Measurements from ENCODE around the gene SZRD1.

SZRD1 gene

DNA sequence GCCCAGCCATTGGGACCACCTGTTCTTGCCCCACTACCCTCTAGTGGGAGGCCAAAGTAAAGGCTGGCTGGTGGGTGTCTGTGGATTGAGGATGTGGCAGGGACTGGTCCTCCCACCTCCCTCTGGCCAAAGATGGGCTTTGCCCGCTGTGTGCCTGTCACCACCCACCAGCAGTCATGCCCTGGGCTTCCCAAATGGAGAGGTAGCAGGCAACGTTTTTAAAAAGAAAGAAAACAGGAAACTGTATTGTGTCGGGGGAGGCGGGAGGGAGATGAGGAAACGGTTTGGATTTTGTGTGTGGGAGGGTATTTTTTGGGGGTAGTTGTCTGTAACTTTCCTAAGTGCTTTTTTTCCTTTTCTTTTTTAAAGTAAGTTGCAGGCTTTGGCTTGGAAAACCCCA is 30.1 kb downstream of the SZRD1 start:
- no peak for DNase-seq

DNA sequence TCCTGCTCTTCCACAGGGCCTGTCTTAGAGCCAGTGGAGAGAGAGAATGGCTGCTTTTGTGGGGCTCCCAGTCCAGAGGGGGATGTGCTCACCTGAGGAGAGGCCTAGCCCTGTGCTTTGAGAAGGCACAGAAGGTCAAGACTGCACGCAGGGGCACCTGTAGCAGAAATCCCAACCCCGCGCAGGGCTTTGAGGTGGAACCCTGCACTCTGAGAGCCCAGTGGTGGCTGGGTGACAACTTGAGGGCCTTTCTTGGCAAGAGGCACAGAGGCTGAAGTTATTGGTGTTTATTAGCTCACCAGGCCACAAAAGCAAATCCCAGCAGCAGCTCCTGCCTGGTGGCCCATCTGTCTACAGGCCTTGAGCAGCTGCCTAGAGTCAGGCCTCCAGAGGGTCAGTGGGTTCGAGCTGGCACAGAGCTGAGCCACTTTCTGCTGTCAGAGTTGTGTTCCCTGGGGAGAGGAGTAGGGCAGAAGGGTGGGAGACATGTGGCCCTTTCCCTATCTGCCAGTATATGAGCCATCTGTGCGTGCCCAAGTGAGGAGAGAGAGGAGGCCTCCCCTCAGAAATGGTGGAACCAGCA is 31.4 kb downstream of the SZRD1 start:
- DNase-seq, result no peak

DNA sequence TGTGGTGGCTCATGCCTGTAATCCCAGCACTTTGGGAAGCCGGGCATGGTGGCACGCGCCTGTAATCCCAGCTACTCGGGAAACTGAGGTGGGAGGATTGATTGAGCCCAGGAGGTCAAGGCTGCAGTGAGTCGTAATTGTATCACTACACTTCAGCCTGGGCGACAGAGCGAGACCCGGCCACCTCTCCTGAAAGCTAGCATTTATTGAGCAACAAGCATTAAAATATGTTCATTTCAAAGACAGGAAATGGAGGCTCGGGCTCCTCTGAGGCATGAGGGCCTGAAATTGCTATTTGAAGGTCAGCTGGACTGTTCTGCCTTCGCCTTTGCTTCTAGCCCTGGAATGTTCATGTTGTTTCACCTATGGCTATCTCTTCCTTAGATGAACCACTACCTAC is 35.7 kb downstream of the SZRD1 start:
- no peak for DNase-seq

DNA sequence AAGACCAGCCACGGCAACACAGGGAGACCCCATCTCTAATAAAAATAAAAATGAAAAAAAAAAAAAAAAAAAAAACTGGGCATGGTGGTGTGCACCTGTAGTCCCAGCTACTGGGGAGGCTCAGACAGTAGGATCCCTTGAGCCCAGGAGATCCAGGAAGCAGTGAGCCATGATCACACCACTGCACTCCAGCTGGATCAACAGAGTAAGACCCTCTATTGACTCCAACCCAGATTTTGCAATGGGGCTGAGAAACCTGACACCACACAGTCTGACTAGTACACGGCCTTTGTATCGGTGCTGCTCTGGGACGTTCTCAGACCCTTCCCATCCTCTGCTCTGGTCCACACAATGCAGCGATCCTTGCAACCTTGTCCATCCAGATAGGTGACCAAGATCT is 38.4 kb downstream of the SZRD1 start:
- no peak for DNase-seq

DNA sequence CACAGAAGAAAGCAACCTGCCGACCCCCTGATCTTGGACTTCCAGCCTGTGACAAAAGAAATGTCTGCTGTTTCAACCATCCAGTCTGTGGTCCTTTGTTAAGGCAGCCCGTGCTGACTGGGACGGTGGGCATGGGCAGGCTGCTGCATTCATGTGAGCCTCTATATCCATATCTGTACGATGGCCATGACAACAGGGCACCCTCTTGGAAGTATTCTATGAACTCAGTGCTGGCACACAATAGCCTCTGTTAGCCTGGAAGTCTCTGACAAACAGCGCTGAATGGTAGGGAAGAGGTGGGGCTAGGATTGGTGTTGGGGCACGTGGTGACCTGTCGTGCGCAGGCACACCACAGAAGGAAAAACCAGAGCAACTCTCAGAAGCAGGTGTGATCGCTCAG is 39.8 kb downstream of the SZRD1 start:
- DNase-seq, result no peak

DNA sequence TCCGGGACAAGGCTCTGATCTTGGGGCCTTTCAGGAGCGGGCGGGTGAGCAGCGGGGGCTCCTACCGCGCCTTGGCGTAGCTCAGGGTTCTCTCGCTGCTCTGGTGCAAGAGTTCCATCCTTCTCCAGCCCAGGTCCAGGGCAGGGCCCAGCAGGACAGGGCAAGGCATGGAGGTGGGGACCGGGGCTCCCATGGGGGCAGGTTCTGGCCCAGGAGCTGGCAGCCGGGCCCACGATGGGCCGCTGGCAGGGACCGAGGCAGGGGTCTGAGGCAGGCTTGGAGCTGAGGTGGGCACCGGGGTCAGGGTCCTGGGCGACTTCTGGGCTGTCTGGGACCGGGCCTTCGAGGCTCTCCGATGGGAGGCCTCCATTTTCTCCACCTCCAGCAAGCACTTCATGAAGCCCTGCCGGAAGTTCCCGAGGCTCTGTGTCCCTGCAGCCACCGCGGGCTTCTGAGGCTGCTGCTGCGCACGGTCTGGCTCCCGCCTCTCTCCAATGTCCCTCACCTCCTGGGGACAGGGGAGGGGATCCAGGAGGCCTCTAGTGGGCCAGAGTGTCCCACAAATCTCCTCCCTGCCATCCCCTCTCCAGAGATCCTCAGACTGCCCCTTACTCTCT is 42.6 kb downstream of the SZRD1 start:
- no peak for DNase-seq

DNA sequence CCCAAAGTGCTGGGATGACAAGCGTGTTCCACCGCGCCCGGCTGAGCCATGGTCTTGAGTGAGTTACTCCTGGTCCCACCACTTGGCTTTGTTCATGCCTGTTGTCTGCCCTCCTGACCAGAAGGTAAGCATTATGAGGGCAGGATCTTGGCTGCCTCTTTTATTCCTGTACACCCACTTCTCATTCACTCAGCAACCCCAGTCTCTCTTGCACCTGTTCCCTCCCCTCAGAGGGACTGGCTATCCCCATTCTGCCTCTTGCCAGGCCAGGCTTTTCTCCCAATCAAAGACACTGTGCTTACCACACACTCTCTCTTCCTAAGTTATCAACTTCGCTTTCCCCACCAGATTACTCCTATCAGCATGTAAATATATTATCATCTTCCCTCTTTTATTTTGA is 43.8 kb downstream of the SZRD1 start:
- no peak for DNase-seq

DNA sequence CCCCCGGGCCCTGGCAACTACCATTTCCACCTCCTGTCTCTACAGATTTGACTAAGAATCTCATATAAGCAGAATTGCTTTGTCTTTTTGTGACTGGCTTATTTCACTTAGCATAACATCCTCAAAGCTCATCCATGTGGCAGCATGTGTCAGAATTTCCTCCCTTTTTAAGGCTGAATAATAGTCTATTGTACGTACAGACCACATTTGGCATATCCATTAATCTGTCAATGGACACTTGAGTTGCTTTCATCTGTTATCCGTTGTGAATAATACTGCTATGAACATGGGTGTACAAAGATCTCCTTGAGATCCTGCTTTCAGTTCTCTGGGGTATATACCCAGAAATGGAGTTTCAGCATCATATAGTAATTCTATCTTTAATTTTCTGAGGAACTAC is 46.1 kb downstream of the SZRD1 start:
- DNase-seq, result no peak

DNA sequence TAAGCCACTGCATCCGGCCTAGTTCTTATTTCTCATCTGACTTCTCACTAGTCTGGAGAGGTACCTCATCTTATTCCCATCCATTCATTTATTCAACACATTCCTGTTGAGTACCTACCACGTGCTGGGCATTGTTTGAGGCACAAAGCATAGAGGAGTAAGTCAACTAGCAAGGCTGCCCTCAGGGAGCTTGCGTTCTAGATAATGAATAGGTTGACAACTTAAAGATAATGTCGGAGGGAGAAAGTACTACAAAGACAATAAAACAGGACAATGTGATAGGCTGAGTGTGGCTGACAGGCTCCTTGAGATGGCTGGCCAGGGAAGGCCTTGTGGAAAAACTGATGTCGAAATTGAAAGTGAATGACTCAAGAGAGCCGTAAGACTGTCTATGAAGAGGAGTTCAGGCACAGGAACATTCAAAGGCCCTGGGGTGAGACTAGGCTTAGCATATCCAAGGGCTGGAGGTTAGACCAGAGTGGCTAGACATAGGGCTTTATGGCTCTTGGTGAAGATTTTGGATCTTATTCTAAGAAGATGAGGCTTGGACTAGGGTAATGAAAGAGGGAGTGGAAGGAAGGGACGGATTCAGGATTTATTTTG is 51.9 kb downstream of the SZRD1 start:
- DNase-seq, result no peak

DNA sequence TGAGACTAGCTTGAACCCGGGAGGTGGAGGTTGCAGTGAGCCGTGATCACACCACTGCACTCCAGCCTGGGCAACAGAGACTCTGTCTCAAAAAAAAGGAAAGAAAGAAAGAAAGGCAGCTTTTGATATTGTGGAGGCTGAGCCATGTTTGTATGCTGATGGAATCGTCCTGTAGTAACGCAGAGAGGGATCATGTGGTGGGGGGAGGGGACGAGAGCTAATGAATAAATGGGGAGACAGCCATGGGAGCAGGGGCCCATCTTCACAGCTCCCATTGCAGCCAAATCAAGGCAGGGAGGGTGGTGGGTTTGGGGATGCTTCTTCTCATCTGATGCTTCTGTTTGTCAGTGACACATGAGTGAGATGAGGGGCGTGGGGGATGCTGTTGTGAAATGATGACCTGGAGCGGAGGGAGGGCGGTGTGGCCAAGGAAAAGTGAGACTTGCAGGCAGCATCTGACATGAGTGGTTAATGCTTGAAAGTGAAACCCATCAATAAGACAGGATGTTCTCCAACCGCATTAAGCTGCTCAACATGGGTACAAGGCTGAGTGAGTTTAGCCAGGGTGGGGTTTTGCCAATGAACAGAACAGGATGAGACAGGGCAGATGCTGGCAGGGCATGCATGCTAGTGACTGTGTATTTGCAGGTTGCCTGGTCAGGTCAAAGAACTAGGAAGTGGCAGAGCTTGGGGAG is 53.5 kb downstream of the SZRD1 start:
- no peak for DNase-seq

DNA sequence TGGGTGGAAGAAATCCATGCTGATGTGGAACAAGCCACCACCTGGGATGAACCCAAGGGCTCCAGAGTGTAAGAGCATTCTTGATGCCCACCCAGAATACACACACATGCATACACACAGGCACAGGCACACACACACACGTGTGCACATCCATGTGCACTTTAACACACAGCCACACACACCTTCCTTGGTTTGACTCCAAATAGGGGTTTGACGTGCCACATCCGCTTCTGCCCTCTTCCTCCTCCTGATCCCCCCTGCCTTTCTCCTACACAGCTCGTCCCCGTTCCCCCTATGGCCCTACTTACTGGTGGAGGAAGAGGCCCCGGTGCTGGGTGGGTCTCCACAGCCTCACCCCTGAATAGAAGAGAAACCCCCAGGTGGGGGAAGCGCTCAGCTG is 54.2 kb downstream of the SZRD1 start:
- DNase-seq, result no peak

DNA sequence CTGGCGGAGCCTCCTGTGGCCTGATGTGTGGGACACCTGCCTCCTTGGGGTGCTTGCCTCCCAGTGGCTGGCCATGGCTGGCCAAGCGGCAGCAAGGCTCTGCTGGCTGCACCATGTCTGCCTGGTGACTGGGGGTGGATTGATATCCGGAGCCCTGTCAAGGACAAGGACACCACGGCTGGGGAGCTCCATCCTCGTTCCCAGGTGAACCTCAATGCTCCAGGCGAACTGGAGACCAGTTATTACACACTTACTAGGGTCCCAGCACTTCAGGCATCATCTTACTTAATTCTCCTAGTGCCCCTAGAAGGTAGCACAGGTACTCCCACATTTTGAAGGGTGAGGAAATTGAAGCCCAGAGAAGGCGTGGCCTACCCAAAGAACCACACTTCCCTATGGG is 55.0 kb downstream of the SZRD1 start:
- DNase-seq, result no peak

DNA sequence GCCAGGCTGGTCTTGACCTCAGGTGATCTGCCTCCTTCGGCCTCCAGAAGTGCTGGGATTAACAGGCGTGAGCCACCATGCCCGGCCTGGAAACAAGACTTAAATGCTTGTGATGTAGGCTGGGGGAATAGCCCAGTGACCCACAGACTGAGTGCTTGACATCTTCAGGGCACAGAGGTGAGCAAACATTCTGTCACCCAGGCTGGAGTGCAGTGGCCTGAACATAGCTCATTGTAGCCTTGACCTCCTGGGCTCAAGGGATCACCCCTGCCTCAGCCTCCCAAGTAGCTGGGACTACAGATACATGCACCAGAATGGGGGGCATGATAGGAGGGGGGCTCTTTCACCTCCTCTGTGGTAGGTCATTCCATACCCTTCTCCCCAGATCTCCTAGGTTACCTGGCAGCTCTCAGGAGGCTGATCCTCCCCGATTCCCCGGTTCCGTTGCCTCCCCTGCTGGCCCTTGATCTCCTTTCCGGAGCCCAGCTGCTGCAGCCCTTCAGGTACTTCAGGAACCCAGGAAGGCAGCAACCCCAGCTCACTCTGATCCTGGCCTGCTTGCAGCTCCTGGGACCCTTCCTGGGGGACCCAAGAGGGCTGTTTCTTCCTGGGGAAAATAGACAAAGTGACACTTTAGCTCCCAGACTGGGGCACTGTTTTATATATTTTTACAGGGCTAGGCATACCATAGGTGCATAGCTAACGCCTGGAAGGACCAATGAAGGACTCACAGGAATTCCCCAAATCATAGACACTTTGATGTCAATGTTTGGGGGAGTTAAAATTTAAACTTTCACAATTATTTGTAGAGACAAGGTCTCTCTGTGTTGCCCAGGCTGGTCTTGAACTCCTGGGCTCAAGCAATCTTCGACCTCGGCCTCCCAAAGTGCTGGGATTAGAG is 58.3 kb downstream of the SZRD1 start:
- DNase-seq, result no peak

DNA sequence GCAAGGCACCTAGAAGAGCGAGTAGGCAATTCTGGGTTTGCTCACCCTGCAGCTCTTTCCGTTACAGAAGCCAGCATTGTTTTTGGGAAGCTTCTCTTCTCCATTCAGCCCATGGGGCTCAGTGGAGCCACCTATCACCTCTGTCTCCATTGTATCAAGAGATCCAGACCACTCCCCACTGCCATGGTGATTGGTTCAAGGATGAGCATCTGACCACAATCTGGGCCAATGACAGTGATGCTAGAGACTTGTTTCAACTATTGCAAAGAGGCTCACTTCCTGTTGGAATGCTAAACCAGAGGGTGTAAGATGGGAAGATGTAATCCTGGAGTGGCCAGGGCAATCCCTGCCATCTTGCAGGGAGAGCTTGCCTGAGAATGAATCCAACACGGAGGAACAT is 63.6 kb downstream of the SZRD1 start:
- DNase-seq, result peak in 1 of 2 experiments; percentile 17

DNA sequence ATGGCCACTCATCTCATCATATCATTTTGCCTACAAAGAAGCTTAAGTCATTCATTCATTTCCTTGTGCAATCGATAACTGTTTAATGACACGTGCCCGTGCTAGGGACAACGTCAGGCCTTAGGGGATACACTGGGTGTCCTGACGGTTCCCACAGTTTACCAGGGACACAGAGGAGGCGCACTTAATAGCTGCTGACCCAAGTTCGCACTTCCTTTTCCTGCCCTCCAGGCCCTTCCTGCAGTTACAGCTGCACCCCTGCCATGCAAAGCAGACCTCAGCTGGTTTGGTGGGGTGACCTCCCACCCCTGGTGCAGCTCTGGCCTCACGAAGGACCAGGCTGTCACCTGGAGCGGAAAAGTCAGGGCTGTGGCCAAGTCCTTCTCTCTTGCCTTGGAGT is 66.0 kb downstream of the SZRD1 start:
- DNase-seq, result no peak

DNA sequence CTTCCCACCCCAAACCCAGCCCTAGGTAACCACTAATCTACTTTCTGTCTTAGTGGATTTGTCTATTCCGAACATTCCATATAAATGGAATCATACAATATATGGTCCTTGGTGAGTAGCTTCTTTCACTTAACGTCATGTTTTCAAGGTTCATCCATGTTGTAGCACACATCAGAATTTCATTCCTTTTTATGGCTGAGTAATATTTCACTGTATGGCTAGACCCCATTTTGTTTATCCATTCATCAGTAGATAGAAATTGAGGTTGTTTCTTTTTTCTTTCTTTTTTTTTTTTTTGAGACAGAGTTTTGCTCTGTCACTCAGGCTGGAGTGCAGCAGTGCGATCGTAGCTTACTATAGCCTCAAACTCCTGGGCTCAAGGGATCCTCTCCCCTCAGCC is 67.0 kb downstream of the SZRD1 start:
- no peak for DNase-seq

DNA sequence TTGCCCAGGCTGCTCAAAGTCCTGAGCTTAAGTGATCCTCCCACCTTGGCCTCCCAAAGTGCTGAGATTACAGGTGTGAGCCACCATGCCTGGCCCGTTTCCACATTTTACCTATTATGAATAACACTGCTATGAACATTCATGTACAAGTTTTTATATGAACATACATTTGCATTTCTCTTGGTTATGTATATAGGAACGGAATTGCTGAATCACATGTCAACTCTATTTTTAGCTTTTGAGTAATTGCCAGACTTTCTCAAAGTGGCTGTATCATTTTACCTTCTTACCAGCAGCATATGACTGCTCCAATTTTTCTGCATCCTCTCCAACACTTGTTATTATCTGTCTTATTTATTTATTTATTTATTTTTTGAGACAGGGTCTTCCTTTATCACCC is 67.5 kb downstream of the SZRD1 start:
- no peak for DNase-seq

DNA sequence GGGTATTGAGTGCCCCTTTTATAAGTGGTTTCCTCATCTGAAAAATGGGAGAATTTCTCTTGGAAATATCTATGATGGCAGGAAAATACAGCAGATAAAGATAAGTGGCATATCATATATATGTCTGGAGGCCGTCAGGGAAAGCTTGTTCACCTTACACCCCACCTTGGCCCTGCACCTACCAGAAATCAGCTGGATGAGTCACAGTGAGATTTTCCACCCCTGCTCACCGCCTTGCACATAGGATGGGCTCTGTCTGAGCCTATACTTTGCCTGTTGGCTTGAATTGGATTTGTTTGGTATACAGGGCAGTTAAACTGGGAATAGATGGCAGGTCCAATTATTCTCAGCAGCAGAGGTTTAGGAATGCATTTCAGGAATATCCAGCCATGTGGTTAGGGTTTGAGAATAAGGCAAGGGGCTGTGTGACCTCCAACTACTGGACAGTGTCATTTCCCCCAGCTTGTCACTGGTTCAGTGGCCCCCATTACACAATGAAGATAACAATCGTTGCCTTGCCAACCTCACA is 70.0 kb downstream of the SZRD1 start, which contains the start of gene SPATA21:
TSS of gene SPATA21 (minus strand) at position 479 of the 529 bp plus-strand sequence. CDS start 6,053 bp downstream, outside the sequence.
- DNase-seq, result no peak

DNA sequence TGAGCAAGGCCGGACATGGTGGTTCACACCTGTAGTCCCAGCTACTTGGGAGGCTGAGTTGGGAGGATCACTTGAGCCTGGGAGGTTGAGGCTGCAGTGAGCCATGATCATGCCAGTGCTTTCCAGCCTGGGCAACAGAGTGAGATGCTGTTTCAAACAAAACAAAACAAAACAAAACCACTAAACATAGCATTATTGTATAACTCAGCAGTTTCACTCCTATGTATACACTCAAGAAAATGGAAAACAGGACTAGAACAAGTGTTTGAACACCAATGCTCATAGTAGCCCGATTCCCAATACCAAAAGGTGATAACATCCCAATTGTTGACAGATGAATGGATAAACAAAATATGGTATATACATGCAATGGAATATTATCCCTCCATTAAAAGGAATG is 71.5 kb downstream of the SZRD1 start:
- DNase-seq, result no peak

DNA sequence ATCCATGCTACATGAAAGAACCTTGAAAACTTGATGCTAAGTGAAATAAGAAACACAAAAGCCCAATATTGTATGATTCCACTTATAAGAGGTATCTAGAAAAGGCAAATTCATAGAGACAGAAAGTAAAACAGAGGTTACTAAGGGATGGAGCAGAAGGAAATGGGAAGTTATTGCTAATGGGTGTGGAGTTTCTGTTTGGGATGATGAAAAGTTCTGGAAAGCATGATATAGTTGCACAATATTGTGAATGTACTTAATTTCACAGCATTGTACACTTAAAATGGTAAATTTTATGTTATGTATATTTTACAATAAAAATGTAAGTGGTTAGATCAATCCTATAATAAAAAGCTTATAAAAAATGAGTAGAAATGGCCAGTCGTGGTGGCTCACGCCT is 71.9 kb downstream of the SZRD1 start:
- DNase-seq, result no peak

DNA sequence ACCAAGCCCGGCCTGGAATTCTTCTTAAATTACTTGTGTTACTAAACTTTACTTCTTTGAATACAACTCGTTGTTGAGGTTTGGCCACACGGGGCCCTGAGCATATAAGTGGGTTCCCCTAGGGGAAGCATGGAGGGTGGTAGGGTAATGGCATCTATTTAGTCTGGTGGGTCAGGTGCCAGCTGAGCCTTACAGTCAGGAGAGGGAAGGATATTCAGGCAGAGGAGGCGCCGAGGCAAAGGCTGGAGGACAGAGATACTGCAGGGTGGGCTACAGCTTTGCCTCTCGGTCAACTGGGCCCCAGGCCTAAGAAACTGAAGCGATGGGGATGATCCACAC is 73.1 kb downstream of the SZRD1 start:
- no peak for DNase-seq

DNA sequence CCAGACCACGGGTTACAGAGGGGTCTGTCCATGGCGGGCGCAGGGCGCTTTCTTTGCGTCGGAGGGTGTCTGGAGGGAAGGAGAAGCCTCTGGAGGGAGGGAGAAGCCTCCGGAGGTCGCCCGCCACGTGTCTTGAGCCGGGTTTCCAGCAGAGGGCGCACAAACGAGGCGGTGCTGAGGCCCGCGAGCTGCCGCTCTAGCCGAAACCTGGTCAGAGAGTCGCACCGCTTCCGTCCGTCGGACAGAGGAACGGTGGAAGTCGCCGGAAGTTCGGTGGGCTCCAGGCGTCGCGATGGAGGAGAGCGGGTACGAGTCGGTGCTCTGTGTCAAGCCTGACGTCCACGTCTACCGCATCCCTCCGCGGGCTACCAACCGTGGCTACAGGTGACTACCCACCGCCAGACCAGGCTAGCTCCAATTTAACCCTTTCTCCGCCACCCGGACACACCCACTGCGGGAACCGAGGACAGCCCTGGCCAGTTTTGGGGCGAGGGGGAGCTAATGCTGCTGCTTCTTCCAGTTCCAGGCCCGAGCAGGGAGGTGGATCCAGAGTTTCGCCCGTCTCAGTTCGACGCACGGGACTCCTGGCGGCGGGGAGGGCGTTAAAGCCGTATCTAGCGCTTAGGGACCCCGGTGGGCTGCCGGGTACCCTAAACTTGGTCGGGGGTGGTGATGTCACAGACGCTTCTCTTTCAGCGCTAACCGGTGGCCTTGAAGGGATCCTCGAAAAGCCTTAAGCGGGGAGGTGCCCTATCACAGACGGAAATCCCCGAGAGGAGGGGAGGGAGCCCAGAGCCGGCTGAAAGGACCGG is 73.6 kb downstream of the SZRD1 start, which contains the start of gene NECAP2:
TSS of gene NECAP2 (plus strand) at position 255 of the 812 bp plus-strand sequence. CDS start at position 293, 38 bp downstream.
- DNase-seq, result peak; percentile 91 to 98

Data from NCI-H526 (cell line).